Stimulated activated CD4-positive, alpha-beta T cell treated with anti-CD3 and anti-CD28 coated beads, TNF-alpha, amount 100 ng/mL, for 48 hours (primary cell): ENCODE measurements around the gene SLC7A10.
A peak's percentile ranks its signal among the peaks of the same experiment; 100 is the strongest.
"Not testable (repeated sequence)": the region's sequence is repeated elsewhere in the genome, so short reads cannot be mapped to it uniquely, and the experiment has no call there.

Source experiments
- DNase-seq, 3 donors: peaks; one replicate each; pipeline ENCODE4 v3.0.0-alpha.2; 2020; ENCODE audit warnings: low read depth in 3 of 3

Gene SLC7A10

DNA sequence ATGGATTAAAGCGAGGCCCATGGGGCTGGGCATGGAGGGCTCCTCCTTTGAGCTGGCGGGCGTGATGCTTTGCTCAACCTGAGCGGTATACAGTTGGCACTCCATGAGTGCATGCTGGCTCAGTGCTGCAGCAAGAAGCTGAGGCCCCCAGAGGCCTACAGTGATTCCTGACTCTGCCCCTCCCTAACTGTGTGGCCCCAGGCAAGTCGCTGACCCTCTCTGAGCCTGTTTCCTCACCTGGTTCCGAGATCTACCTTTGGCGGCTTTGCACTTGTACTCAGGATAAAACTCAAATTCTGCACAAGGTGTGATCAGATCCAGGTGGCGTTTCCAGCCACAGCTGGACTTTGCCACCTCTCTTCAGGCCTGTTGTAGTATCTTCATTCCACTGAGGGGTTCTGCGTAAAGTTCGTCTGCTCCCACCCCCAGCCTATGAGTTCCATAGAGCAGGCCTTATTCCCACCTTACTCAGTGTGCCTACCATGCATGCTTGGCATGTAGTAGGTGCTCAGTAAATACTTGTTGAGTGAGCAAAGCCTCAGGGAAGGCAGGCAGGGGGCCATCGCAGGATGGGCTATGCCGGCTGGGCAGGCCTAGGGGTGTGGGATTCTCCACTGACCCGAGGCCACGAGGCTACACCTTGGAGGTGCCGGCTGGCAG, 23.6 kb downstream of the SLC7A10 start:
- no peak for DNase-seq

DNA sequence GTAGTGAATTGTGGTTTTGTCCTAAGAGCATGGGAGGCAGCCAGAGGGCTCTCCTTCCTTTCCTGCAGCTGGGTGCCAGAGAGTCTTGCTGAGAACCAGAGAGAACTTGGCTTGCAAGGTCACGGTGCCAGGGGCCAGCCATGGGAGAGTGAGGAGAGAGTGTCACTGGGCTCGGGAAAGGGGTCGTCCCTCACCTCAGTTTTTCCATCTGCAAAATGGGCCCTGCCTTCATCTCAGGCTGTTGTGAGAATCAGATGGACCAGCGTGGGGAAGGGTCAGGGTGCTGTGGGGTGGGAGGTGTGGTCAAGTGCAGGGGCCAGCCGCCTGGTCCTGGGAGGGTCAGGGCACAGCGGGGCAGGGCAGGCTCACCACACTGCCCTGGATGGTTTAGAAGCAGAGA, 24.2 kb downstream of the SLC7A10 start:
- no peak for DNase-seq

DNA sequence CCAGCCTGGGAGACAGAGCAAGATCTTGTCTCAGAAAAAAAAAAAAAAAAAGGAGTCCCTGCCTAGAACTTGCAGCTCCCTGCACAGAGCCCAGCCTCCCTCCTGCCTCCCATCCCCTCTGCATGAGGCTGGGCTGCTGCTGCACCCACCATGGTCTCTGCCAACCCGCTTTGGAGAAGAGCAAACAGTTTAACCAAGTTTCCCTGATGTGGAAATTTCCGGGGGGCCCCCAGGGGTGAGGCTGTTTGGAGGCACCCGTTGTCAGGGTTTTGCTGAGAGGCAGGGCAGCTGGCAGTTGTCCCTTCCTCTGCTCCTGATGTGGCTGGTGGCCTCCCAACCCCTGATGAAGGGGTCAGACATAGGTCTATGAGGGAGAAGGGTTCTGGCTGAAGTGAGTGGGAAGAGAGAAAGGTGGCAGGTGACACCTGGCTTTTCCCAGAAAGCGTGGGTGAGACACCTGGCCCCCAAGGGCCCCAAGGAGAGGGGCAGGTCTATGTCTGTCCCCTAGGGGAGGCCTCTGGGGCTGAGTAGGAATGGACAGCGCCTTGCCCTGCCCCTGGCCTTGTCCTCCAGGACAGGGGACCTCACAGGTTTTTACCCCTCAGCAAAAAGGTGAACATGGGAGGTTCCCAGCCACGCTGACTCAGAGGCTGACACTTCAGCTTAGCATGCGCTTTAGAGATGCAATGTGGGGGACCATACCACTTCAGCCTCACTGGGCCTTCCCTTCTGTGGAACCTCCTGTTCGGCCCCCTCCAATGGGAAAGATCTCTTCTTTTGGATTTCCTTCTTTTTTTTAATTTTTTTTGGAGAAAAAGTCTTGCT, 26.0 kb downstream of the SLC7A10 start:
- DNase-seq, result no peak

DNA sequence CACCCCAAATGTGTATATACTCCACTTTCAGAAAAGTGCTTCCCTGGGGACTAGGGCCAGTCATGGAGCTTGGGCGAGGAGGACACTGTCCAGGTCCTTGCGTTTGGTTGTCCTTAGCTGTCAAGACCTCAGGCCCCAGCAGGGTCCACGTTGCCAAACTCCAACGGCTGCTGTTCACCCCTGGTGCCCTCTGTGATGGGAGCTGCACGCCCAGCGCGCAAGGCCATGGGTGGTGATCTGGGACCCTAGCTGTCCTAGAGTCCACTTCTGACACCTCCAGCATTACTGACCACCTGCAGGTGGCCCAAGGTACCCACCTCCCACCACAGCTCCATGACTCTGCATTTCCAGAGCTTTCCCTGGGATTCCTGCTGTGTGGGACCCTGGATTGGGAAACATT, 27.5 kb downstream of the SLC7A10 start:
- no peak for DNase-seq

DNA sequence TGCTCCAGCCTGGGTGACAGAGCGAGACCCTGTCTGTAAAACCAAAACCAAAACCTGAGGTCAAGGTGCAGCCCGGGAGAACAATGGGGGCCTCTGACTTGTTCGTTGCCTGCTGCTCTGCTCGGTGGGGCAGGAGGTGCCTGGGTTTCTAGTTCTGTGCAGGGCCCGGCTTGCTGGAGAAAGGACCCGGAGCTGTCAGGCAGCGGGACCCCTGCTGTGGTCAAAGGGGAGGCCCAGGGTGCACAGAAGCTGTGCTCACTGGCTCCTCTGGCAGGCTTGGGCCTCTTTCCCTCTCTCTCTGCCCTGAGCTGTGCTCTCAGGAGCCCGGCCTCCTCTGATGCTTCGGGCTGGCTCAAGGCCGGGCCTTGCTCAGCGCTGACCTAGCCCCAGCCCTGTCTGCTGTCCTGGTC, 28.1 kb downstream of the SLC7A10 start:
- no peak for DNase-seq

DNA sequence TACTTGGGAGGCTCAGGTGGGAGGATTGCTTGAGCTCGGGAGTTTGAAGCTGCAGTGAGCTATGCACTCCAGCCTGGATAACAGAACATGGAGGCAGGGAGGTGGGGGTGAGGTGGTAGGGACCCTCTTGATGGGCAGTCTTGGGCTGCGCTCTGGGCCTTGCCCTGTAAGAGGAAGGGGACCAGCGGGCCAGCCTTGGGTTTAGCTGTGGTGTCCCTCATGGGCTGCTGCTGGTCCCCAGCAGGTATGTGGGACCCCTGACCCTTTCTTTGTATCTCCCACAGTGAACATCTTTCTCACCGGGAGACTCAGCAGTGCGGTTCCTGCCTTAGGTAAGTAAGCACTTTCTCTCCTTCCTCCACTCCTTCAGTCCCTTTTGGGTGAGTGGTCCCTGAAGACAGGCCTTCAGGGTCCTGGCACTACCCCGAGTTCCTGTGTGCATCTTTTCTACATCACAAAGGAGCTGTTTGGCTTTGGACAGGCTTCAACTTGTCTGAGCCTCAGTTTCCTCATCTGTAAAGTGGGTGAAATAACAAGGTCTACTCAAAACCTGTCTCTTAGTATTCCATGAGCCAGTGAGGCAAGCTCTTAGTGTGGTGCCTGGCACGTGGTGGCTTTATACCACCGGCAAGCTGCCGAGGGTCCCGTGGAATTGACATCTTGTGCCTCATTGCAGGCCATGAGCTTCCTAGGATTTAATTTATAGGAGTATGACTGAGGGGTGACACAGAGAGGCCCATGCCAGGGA, 29.0 kb downstream of the SLC7A10 start:
- DNase-seq, result no peak

DNA sequence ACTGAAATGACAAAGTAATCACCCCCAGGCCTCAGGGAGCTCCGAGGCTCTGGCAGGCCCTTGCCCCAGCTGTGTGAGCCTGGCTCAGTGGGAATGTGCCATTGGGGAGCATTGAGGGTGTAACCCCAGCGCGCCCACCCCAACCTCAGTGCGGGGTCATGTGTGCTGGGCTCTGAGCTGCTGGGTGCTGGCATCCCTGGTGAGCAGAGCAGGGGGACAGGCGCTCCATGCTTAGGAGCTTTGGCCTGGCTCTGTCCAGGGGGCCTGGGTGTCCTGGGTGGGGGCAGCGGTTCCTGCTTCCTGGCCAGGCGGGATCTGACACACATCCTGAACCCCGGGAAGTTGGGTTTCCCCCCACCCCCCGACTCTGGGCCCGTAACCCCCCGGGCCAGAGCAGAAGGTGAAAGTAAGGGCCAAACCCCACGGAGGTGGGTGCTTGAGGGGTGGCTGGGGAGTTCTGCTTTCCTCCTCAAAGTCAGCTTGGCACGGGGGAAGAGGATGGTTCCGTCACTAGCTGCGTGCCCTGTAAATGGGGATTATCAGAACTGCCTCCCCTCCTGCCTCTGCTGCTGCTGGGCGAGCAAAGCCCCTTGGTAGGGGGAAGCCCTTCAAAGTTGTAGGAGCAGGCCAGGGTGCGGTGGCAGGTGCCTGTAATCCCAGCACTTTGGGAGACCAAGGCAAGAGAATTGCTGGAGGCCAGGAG, 29.9 kb downstream of the SLC7A10 start:
- DNase-seq, result no peak

DNA sequence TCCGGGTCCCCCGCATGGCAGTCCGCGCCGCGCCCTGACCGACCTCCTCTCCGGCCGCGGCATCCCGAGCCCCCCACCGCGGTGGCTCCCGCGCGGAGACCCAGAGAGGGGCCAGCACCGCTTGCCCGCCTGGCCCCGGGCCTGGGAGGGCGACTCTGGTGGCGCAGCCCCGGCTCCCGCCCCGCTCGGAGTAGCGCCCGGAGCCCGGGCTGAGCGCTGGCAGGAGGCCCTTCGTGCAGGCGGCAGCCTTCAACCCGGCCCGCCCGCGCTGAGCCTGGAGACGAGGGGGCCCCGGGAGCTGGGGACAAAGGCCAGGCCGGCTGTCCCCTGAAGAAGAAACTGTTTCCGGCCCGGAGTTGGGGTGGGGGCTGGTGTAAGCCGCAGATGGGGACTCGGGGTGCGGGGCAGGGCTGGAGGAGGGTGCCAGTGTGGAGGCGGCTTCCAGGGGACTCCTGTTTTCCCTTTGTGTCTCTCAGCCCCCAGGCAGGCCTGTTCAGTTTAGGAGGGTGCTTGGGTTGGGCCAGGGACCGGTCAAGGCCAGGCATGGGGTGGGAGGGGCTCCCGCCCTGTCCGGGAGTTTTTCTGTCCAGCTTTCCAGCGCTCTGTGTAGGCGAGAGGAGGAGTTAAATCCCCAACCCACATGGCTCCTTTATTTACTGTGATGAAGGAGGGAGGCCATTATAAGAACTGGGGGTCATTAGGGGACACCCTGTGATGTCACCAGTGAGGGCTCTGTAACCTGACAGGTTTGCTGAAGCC, 30.6 kb downstream of the SLC7A10 start:
- DNase-seq, result no peak

DNA sequence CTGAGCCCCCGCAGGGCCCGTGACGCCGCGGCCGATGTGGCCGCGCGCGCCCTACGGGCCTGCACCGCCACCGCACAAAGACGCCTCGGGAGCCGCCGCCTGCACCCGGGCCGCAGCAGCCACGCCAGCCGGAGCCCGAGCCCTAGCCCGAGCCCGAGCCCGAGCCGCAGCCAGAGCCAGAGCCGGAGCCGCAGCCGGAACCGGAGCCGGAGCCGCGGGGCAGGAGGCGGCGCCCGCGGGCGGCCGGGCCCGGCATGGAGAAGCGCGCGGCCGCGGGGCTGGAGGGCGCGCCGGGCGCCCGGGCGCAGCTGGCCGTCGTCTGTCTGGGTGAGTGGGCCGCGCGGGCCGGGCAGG, 31.1 kb downstream of the SLC7A10 start:
- no peak for DNase-seq

DNA sequence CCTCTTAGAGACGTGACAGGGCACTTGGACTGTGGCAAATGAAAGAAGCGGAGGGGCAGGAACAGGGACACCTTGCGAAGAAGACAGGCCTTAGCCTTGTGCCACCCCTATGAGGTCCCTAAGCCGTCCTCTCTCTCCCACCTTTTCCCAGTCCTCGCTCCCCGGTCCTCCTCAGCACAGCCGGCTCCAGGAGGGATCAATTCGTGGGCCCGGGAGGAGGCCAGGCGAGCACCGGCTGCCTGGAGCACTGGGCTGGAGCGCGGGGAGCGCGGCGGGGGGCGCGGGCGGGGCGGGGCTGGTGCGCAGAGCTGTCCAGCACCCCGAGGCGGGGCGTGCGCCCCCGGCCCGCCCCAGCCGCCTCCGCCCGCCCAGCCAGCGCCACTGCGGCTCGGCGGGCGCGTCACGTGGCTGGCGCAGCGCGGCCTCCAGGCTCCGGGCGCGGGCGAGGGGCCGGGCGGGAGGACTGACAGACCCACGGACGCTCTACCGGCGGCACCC, 31.7 kb downstream of the SLC7A10 start, which contains the start of gene LRP3:
Gene LRP3, plus strand, starts transcription at position 466 of the 498 bp plus-strand sequence. CDS start 456 bp downstream, outside the sequence.
- no peak for DNase-seq

DNA sequence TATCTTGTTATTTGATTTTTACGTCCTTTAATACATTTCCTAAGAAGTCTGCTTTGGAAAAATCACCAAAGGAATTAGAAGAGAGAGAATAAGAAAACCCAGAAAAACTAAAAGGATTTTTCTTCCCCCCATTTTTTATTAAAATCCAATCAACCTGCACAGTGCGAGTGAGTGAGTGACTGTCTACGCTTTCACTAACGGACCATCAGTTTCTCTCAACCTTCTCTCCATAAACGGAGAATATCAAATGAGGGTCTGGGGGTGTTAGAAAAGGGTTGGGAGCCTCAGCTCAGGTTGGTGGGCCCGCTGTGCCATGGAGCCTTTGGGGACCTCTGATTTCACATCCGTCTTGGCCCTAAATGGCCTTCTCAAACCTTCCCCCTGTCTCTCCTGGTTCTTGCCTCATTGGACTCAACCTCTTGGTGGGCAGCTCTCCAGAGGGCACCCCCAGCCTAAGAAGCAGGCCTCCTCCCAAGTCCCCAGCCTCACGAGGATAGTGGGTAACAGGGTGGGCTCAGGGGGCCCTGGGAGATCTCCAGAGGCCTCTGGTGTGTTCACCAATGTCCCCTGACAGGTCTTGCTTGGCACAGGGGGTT, 32.3 kb downstream of the SLC7A10 start:
- no peak for DNase-seq

DNA sequence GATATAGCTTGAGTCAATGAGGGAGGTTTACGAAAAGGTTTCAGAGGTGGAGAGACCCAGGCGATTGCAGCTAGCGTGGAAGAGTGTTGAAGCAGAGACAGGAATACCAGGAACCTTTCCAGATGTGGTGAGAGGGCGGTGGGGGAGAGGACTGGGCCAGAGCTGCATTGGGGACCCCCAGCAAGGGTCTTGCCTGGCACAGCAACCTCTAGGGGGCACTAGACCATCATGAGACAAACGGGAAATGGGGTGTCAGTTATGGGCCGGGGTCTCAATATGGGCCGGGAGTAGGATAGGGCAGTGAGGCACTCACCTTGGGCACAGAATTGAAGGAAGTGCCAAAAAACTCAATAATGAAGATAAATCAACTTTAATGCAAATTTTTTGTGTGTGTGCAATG, 33.6 kb downstream of the SLC7A10 start:
- DNase-seq, result no peak

DNA sequence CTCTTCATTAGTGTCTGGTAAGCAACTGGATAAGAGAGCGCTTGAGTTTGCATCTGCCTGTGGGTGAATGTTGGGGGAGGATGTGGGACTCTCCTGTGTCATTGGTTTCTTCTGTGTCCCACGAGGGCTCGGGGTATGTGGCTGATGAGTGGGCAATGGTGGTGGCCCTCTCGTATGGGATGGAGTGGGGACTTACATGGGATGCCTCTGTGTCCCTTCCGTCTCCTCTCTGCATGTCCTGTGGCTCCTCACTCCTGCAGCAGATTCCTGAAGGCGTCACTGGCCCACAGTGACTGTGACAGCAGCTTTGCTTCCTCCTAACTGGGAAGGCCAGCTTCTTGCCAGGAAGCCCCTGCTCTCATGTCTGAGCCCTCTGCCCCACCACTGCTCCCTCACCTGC, 34.1 kb downstream of the SLC7A10 start:
- DNase-seq, result no peak

DNA sequence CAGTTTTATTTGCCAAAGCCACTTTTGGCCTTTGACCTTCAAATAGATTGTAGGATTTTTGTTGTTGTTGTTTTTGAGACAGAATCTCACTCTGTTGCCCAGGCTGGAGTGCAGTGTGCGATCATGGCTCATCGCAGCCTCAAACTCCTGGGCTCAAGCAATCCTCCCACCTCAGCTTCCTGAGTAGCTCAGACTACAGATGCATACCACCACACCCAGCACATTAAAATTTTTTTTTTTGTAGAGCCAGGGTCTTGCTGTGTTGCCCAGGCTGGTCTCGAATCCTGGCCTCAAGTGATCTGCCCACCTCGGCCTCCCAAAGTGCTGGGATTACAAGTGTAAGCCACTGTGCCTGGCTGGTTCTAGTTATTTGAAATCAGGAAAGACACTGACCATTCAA, 34.6 kb downstream of the SLC7A10 start:
- DNase-seq, result not testable (repeated sequence)

DNA sequence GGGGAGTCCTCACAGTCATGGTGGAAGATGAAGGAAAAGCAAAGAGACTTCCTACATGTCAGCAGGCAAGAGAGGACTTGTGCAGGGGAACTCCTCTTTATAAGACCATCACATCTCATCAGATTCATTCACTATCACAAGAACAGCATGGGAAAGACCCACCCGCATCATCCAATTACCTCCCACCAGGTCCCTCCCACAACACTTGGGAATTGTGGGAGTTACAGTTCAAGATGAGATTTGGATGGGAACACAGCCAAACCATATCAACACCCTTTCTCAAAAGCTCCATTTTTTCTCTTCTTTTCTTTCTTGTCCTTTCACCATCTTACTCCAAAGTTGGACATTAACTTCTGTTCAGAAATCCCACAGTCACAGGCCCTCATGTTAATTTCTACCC, 36.2 kb downstream of the SLC7A10 start:
- no peak for DNase-seq

DNA sequence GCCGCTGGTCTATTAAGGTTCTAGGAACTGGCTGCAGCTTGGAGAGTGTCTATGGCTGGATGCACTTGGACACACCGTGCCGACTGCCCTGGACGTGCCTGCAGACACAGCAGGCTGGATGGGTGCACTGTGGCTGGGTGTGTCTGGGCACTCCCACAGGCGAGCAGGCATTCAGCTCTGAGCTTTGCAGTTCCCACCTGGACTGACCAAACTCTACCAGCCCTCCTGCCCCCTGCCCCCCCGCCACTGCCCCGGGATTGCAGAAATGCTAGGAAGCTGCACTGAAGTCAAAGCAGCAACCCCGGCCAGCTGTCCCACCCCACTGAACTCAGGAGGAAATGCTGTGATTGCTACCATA, 38.5 kb downstream of the SLC7A10 start:
- no peak for DNase-seq

DNA sequence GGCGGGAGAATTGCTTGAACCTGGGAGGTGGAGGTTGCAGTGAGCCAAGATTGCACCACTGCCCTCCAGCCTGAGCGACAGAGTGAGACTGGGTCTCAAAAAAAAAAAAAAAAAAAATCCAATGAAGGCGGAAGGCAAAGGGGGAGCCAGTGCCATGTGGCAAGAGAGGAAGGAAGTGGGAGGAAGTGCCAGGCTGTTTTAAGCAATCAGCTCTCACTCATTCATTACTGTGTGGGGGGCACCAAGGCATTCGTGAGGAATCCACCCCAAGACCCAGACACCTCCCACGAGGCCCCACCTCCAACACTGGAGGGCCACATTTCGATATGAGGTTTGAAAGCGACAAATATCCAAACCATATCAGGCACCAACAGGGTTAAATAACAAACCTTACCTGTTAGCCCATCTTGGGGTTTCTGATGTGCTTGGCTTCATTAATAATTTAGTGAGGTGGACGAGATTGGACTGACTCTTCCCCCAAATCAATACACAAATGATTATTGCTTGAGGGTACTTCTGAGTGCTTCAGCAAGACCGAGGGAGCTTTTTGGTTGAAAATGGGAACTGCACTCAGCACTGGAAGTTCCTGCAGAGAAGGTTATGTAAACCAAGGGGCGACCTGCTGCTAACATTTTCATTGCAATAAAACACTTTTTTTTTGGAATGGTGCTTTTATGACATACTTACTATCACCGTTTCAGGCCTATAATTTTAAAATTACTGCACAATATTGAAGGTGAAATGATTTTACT, 39.0 kb downstream of the SLC7A10 start:
- no peak for DNase-seq

DNA sequence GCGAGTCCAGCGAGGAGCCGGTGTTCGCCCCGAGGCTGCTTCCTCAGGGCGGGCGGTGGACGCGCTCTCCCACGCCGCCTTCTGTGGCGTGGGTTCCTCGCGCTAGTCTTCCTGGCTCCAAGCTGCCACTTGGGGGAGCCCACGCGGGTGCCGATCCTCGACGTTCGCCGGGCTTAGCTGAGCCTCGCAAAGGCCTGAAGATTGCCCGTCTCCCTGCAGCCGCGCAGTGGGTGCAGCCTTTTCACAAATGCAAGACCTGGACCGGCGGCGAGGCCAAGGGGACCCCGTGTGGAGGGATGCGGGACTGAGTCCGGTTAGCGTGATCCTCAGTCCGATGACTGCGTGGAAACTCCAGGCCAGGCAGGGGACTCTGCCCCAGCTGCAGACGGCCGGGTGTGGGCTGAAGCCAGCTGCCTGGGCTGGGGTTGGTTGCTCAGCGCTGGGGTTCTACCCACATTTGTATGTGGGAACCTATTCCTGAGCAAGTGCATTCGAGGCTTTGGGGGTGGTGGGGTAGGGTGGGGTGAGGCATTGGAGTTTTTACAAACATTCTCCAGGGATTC, 48.2 kb downstream of the SLC7A10 start:
- no peak for DNase-seq

DNA sequence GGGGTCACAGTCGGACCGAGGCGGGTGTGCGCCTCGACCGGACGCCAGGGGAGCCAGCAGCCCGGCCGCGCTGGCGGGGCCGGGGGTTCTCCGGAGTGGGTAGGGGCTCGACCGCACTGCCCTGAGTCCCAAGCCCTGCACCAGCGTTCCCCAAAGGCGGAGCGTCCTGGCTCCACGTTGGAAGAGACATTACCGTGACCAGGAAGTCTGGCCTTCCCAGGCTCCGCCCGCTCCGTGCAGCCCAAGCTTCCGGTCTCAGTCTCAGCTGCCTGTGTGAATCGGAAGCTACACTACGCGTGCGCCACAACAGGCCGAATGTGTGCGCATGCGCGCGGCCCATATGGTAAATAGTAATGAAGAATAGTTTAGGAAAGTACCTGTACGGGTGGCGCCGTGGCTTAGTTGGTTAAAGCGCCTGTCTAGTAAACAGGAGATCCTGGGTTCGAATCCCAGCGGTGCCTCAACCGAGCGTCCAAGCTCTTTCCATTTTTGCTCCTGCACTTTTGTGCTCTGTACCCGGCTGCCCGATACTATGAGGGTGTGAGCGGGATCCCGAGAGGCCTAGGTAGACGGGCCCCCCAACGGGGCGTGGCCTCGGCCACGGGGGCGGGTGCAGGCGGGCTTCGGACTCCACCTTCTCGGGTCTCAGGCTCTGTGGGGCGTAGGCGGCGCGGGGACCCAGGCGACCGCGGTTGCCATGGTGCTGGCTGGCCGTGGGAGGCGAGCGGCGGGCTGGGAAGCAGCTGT, 48.8 kb downstream of the SLC7A10 start:
- DNase-seq, result peak; percentile 94 to 97 (median 94)
